Measurements from ENCODE around the gene CHCHD6. TPM values are rescaled to one million over a fixed set of nuclear protein-coding genes. Genes with fewer than 3 reads are reported as not detected.
A peak's percentile ranks its signal among the peaks of the same experiment; 100 is the strongest.
"Not testable (repeated sequence)": the region's sequence is repeated elsewhere in the genome, so short reads cannot be mapped to it uniquely, and the experiment has no call there.

Gene CHCHD6
- total and polyA plus RNA-seq, 4 donors = 12.1 to 22.6 (median 17.5) TPM

DNA sequence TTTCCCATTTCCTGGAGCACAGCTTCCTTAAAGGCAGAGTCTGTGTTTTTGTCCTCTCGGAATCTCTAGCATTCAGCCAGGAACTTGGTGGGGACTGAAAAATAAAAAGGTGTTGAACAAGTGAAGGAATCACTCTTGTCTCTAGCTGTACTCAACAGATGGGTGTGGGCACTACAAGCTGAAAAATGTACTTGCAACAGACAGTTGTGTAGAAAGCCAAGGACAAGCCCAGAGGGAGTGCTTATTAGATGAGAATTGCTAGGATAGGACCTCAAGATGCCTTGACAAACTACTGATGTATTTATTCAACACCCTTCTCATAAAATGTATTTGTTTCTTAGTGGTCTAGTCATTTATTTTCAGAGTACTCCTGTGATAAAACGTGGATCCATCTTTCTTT lies 95.1 kb downstream of the CHCHD6 start:
- Histone ChIP-seq H3K27me3 (ENCODE audit: control insufficient read depth in 3 of 3, insufficient read depth in 3 of 3, low read length in 2 of 3) (no peaks in the 10 kb centered on the region), H3K27ac (ENCODE audit: low read depth in 1 of 2, low read length in 1 of 2) (no peak overlapping the region), H3K36me3 (ENCODE audit: control insufficient read depth in 4 of 4, insufficient read depth in 4 of 4, low read length in 4 of 4) (no peaks in the 10 kb centered on the region), H3K4me1 (ENCODE audit: control insufficient read depth in 5 of 5, insufficient read depth in 5 of 5, low read length in 5 of 5) (no peaks in the 10 kb centered on the region), H3K9ac (ENCODE audit: insufficient read depth in 1 of 2, low read length in 2 of 2) (no peak overlapping the region), H3K9me3 (ENCODE audit: control insufficient read depth in 4 of 4, insufficient read depth in 3 of 4, low read length in 3 of 4) (no peaks in the 10 kb centered on the region), H3K4me3 (no peak overlapping the region)
- ATAC-seq (ENCODE audit: insufficient read depth, low FRiP score) = no peak
- TF ChIP-seq, protein P1, sequence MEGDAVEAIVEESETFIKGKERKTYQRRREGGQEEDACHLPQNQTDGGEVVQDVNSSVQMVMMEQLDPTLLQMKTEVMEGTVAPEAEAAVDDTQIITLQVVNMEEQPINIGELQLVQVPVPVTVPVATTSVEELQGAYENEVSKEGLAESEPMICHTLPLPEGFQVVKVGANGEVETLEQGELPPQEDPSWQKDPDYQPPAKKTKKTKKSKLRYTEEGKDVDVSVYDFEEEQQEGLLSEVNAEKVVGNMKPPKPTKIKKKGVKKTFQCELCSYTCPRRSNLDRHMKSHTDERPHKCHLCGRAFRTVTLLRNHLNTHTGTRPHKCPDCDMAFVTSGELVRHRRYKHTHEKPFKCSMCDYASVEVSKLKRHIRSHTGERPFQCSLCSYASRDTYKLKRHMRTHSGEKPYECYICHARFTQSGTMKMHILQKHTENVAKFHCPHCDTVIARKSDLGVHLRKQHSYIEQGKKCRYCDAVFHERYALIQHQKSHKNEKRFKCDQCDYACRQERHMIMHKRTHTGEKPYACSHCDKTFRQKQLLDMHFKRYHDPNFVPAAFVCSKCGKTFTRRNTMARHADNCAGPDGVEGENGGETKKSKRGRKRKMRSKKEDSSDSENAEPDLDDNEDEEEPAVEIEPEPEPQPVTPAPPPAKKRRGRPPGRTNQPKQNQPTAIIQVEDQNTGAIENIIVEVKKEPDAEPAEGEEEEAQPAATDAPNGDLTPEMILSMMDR (IDR thresholded peaks at IDR 0.05; ENCODE audit: control extremely low read depth, extremely low read depth) = no peak
- WGBS, 2 donors = 77 to 83% methylated on average over 2 of the region's 2 CpGs
- DNase-seq = no peak

DNA sequence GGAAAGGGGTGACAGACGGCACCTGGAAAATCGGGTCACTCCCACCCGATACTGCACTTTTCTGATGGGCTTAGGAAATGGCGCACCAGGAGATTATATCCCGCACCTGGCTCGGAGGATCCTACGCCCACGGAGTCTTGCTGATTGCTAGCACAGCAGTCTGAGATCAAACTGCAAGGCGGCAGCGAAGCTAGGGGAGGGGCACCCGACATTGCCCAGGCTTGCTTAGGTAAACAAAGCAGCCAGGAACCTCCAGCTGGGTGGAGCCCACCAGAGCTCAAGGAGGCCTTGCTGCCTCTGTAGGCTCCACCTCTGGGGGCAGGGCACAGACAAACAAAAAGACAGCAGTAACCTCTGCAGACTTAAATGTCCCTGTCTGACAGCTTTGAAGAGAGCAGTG lies 97.3 kb downstream of the CHCHD6 start:
- not testable (repeated sequence) for H3K9me3 ChIP-seq (ENCODE audit: control insufficient read depth in 4 of 4, insufficient read depth in 3 of 4, low read length in 3 of 4); DNase-seq; H3K27me3 ChIP-seq (ENCODE audit: control insufficient read depth in 3 of 3, insufficient read depth in 3 of 3, low read length in 2 of 3); H3K9ac ChIP-seq (ENCODE audit: insufficient read depth in 1 of 2, low read length in 2 of 2); H3K27ac ChIP-seq (ENCODE audit: low read depth in 1 of 2, low read length in 1 of 2); H3K36me3 ChIP-seq (ENCODE audit: control insufficient read depth in 4 of 4, insufficient read depth in 4 of 4, low read length in 4 of 4); H3K4me3 ChIP-seq; ATAC-seq (ENCODE audit: insufficient read depth, low FRiP score); H3K4me1 ChIP-seq (ENCODE audit: control insufficient read depth in 5 of 5, insufficient read depth in 5 of 5, low read length in 5 of 5)
- WGBS, 2 donors = 96 to 97% methylated on average over 11 of the region's 11 CpGs

DNA sequence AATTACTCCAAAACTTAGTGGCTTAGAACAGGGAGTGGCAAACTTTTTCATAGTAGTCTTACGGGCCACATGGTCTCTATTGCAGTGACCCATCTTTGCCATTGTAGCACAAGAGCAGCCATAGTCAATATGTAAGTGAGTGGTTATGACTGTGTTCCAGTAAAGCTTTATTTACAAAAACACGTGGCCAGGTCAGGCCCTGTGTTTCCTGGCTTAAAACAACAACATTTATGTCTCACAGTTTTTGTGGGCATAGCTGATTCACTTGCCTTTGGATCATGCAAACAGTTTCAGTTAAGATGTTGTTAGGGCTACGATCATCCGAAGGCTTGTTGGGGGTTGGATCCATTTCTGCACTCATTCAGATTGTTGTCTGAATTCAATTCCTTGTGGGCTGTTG lies 103.8 kb downstream of the CHCHD6 start:
- DNase-seq = no peak
- Histone ChIP-seq H3K4me1 (ENCODE audit: control insufficient read depth in 5 of 5, insufficient read depth in 5 of 5, low read length in 5 of 5) (no peaks in the 10 kb centered on the region), H3K36me3 (ENCODE audit: control insufficient read depth in 4 of 4, insufficient read depth in 4 of 4, low read length in 4 of 4) (no peaks in the 10 kb centered on the region), H3K4me3 (no peak overlapping the region), H3K27me3 (ENCODE audit: control insufficient read depth in 3 of 3, insufficient read depth in 3 of 3, low read length in 2 of 3) (no peaks in the 10 kb centered on the region), H3K27ac (ENCODE audit: low read depth in 1 of 2, low read length in 1 of 2) (no peak overlapping the region), H3K9ac (ENCODE audit: insufficient read depth in 1 of 2, low read length in 2 of 2) (no peak overlapping the region), H3K9me3 (ENCODE audit: control insufficient read depth in 4 of 4, insufficient read depth in 3 of 4, low read length in 3 of 4) (peaks cover 0 to 2% (median 0%) of the 10 kb centered on the region in 4 donors)
- TF ChIP-seq, protein P1 (IDR thresholded peaks at IDR 0.05; ENCODE audit: control extremely low read depth, extremely low read depth) = no peak
- 87 to 95% methylated on average over 4 of the region's 4 CpGs for WGBS, 2 donors
- no peak for ATAC-seq (ENCODE audit: insufficient read depth, low FRiP score)

DNA sequence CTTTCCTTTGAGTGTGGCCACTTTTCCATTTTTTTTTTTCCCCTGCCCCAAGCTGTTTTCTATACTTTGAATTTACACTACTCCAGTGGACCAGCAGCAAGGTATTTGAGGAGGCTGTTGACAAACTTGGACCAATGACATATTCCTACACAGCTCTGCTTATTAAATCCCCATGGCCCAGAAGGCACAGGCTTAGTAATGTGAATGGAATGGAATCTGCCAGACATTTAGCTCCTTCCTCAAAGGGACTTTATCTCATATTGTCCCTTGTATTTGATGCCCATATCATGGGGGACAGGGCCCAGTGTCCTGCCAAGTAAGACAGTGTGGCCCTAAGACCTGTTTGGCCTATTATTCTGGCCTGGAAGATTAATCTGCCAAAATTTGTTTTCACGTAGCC lies 107.5 kb downstream of the CHCHD6 start:
- 85 to 90% methylated on average over 1 of the region's 1 CpG for WGBS, 2 donors
- no peak overlapping the region for H3K9ac ChIP-seq (ENCODE audit: insufficient read depth in 1 of 2, low read length in 2 of 2)
- ATAC-seq (ENCODE audit: insufficient read depth, low FRiP score) = no peak
- H3K27me3 ChIP-seq (ENCODE audit: control insufficient read depth in 3 of 3, insufficient read depth in 3 of 3, low read length in 2 of 3) = no peaks in the 10 kb centered on the region
- H3K4me3 ChIP-seq = no peak overlapping the region
- no peak for DNase-seq
- no peaks in the 10 kb centered on the region for H3K36me3 ChIP-seq (ENCODE audit: control insufficient read depth in 4 of 4, insufficient read depth in 4 of 4, low read length in 4 of 4)
- TF ChIP-seq, protein P1 (IDR thresholded peaks at IDR 0.05; ENCODE audit: control extremely low read depth, extremely low read depth) = no peak
- no peaks in the 10 kb centered on the region for H3K4me1 ChIP-seq (ENCODE audit: control insufficient read depth in 5 of 5, insufficient read depth in 5 of 5, low read length in 5 of 5)
- H3K27ac ChIP-seq (ENCODE audit: low read depth in 1 of 2, low read length in 1 of 2) = peak overlapping the region in 1 of 2 donors; percentile 4
- peaks cover 0 to 2% (median 0%) of the 10 kb centered on the region in 4 donors for H3K9me3 ChIP-seq (ENCODE audit: control insufficient read depth in 4 of 4, insufficient read depth in 3 of 4, low read length in 3 of 4)
